Mesenchymal stem cell (in vitro differentiated cells and primary cell): ENCODE data around the gene AVEN.

ENCODE experiments used
- DNase-seq: peaks from one replicate; pipeline ENCODE4 v3.0.0-alpha.2; 2013
- H2AFZ ChIP-seq: one replicate; pipeline ENCODE4 v1.6.1; 2013; ENCODE audit warnings: low read depth, mild to moderate bottlenecking, control low read depth, inconsistent platforms, low read length, moderate library complexity
- H2AK5ac ChIP-seq: 2 replicates; pipeline ENCODE4 v1.6.1; 2013; ENCODE audit warnings: low read length, moderate library complexity, mild to moderate bottlenecking, inconsistent platforms; ENCODE audit not compliant: severe bottlenecking
- H2BK120ac ChIP-seq: one replicate; pipeline ENCODE4 v1.6.1; 2013; ENCODE audit warnings: low read depth, mild to moderate bottlenecking, inconsistent platforms, low read length, moderate library complexity
- H2BK12ac ChIP-seq, 2 experiments: one replicate each; pipeline ENCODE4 v1.6.1; 2013; ENCODE audit warnings: inconsistent platforms in 2 of 2, low read length in 2 of 2, mild to moderate bottlenecking in 2 of 2, moderate library complexity in 2 of 2, control low read depth in 1 of 2
- H2BK15ac ChIP-seq: one replicate; pipeline ENCODE4 v1.6.1; 2013; ENCODE audit warnings: mild to moderate bottlenecking, low read depth, inconsistent platforms; ENCODE audit not compliant: poor library complexity, severe bottlenecking
- H2BK5ac ChIP-seq: 2 replicates; pipeline ENCODE4 v1.6.1; 2013; ENCODE audit warnings: low read depth, mild to moderate bottlenecking, low read length, control low read depth, inconsistent platforms; ENCODE audit not compliant: poor library complexity, severe bottlenecking
- H3K14ac ChIP-seq, 2 experiments: one replicate each; pipeline ENCODE4 v1.6.1; 2013; ENCODE audit warnings: inconsistent platforms in 2 of 2, low read length in 2 of 2, control low read depth in 1 of 2, mild to moderate bottlenecking in 1 of 2, moderate library complexity in 1 of 2
- H3K18ac ChIP-seq, 2 experiments: one replicate each; pipeline ENCODE4 v1.6.1; 2013; ENCODE audit warnings: inconsistent platforms in 2 of 2, low read length in 2 of 2, control low read depth in 1 of 2, low read depth in 1 of 2, mild to moderate bottlenecking in 1 of 2
- H3K23ac ChIP-seq, 2 experiments: one replicate each; pipeline ENCODE4 v1.6.1; 2013; ENCODE audit warnings: inconsistent platforms in 2 of 2, low read length in 2 of 2, mild to moderate bottlenecking in 2 of 2, moderate library complexity in 2 of 2, control low read depth in 1 of 2
- H3K27ac ChIP-seq: 2 replicates; pipeline ENCODE4 v1.5.1; 2013; ENCODE audit warnings: mild to moderate bottlenecking, moderate library complexity, low read length, control low read depth, inconsistent platforms; ENCODE audit not compliant: poor library complexity, severe bottlenecking
- H3K27me3 ChIP-seq, 2 experiments: 2 replicates each; pipeline versions ENCODE4 v1.6.1 to v1.7.0; 2013; ENCODE audit warnings: low read length in 2 of 2, mild to moderate bottlenecking in 2 of 2, moderate library complexity in 2 of 2, control low read depth in 1 of 2, inconsistent platforms in 1 of 2; ENCODE audit not compliant: control insufficient read depth in 1 of 2, insufficient read depth in 1 of 2
- H3K36me3 ChIP-seq, 2 experiments: 2 replicates each; pipeline versions ENCODE4 v1.6.1 to v1.7.0; 2013; ENCODE audit warnings: low read length in 2 of 2, control low read depth in 1 of 2, inconsistent platforms in 1 of 2, low read depth in 1 of 2, mild to moderate bottlenecking in 1 of 2; ENCODE audit not compliant: insufficient read depth in 2 of 2, control insufficient read depth in 1 of 2
- H3K4ac ChIP-seq, 2 experiments: one replicate each; pipeline ENCODE4 v1.6.1; 2013; ENCODE audit warnings: inconsistent platforms in 2 of 2, low read length in 2 of 2, mild to moderate bottlenecking in 2 of 2, moderate library complexity in 2 of 2, control low read depth in 1 of 2, low read depth in 1 of 2
- H3K4me1 ChIP-seq: 2 replicates; pipeline ENCODE4 v1.6.1; 2013; ENCODE audit warnings: low read depth, low read length, control low read depth; ENCODE audit not compliant: control insufficient read depth, insufficient read depth
- H3K4me2 ChIP-seq: 2 replicates; pipeline ENCODE4 v1.6.1; 2013; ENCODE audit warnings: low read length, mild to moderate bottlenecking, inconsistent platforms; ENCODE audit not compliant: poor library complexity, severe bottlenecking
- H3K4me3 ChIP-seq, 2 experiments: 2 replicates each; pipeline versions ENCODE4 v1.5.1 to v1.7.0; 2013; ENCODE audit warnings: low read length in 2 of 2, mild to moderate bottlenecking in 2 of 2, control low read depth in 1 of 2, low read depth in 1 of 2; ENCODE audit not compliant: insufficient read depth in 1 of 2
- H3K79me1 ChIP-seq: replicated peaks from 2 replicates; pipeline ENCODE4 v1.6.1; 2013; ENCODE audit warnings: mild to moderate bottlenecking, control low read depth, low read length, inconsistent platforms; ENCODE audit not compliant: poor library complexity, severe bottlenecking
- H3K9ac ChIP-seq: 2 replicates; pipeline ENCODE4 v1.7.0; 2013; ENCODE audit warnings: mild to moderate bottlenecking, low read length, moderate library complexity
- H3K9me3 ChIP-seq: 2 replicates; pipeline ENCODE4 v1.7.0; 2013; ENCODE audit warnings: mild to moderate bottlenecking, low read length; ENCODE audit not compliant: control insufficient read depth
- H4K8ac ChIP-seq: one replicate; pipeline ENCODE4 v1.6.1; 2013; ENCODE audit warnings: inconsistent platforms, mild to moderate bottlenecking, low read length, moderate library complexity
- H4K91ac ChIP-seq: one replicate; pipeline ENCODE4 v1.6.1; 2013; ENCODE audit warnings: mild to moderate bottlenecking, low read length, inconsistent platforms
- WGBS: methylation state at CpG from one replicate; pipeline ENCODE4 v1.1.7; 2013; ENCODE audit warnings: mixed read lengths; 5-methylcytosine and 5-hydroxymethylcytosine counted together

The AVEN gene

DNA sequence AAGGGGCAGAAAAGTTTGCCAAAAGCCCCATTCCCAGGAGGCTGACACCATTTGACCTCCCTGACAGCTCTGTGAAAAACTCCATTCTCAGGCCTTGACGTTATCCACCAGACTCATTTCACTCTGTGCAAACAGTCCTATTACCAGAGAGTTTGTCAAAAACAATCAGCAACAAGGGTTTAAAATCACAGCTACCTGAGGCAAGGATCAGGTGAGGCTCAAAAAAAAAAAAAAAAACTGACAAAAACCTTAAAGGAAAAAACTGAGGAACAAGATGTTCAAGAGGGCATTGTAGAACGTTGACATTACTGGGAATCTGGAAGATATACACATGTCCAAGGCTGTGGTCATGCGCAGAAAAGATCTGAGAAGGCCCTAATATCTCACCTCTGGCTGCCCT, 11.4 kb downstream of the AVEN start:
- Histone ChIP-seq H3K27me3 (no peaks in the 10 kb centered on the region), H3K14ac (no peak overlapping the region), H2BK120ac (no peak overlapping the region), H4K91ac (no peak overlapping the region), H2BK12ac (no peak overlapping the region), H3K9me3 (no peaks in the 10 kb centered on the region), H3K4me3 (no peak overlapping the region), H3K4me1 (no peaks in the 10 kb centered on the region), H3K9ac (no peak overlapping the region), H3K36me3 (no peaks in the 10 kb centered on the region), H2BK5ac (no peak overlapping the region), H3K23ac (no peak overlapping the region), H2AFZ (no peak overlapping the region), H3K27ac (no peak overlapping the region), H2BK15ac (no peak overlapping the region), H2AK5ac (no peak overlapping the region), H3K18ac (no peak overlapping the region), H4K8ac (no peak overlapping the region), H3K4me2 (no peak overlapping the region), H3K4ac (no peak overlapping the region), H3K79me1 (peaks cover 26% of the 10 kb centered on the region)
- WGBS = 79% methylated on average over 2 of the region's 3 CpGs
- DNase-seq = no peak

DNA sequence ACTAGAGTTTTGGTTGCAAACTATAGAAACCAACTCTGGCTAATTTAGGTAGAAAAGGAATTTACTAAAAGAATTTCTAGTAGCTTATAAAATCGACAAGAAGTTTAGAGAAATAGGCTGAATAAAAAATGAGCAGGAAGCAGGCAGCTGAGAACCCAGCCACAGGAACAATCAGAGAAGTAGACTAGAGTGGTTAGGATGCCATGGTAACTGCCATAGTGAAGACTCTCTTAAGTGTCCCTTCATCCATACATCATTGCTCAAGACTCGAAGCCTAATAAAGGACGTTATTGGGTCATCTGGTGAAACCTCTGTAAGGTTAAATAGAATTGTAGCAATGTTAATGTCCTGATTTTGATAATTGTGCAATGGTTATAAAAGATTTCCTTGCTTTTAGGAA, 13.8 kb downstream of the AVEN start:
- H3K14ac ChIP-seq = no peak overlapping the region

DNA sequence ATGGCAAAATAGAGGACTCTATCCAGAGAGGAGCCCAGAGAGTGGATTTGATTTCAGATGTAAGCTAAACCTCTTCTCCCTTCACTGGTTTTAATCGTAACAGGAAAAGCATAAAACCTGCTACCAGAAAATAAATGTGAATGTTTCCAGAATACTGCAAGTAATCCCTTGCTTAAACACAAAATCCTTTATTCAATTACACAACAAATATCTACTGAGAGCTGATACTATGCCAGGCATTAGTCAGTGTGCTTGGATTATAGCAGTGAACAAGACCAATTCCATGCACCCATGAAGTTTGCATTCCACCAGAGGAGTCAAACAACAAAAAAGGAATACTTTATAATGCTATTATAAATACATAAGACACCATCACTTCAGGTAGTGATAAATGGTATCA, 15.1 kb downstream of the AVEN start:
- H2AK5ac ChIP-seq = no peak overlapping the region
- H3K23ac ChIP-seq = no peak overlapping the region
- H3K18ac ChIP-seq = no peak overlapping the region
- H3K36me3 ChIP-seq = no peaks in the 10 kb centered on the region
- H3K4me1 ChIP-seq = no peaks in the 10 kb centered on the region
- 100% methylated on average over 1 of the region's 1 CpG for whole genome bisulfite sequencing
- no peak overlapping the region for H3K27ac ChIP-seq
- H2AFZ ChIP-seq = no peak overlapping the region
- no peak overlapping the region for H4K8ac ChIP-seq
- H3K14ac ChIP-seq = no peak overlapping the region
- H2BK12ac ChIP-seq = no peak overlapping the region
- no peak for DNase-seq
- no peak overlapping the region for H3K4me3 ChIP-seq
- H3K4ac ChIP-seq = no peak overlapping the region
- no peak overlapping the region for H2BK120ac ChIP-seq
- H3K9ac ChIP-seq = no peak overlapping the region
- no peak overlapping the region for H3K4me2 ChIP-seq
- H3K27me3 ChIP-seq = no peaks in the 10 kb centered on the region
- H3K79me1 ChIP-seq = peaks cover 25% of the 10 kb centered on the region
- H2BK5ac ChIP-seq = no peak overlapping the region
- no peak overlapping the region for H4K91ac ChIP-seq
- H3K9me3 ChIP-seq = no peaks in the 10 kb centered on the region
- no peak overlapping the region for H2BK15ac ChIP-seq

More for the DNA sequence above, 13.8 kb downstream of the AVEN start:
- Histone ChIP-seq H3K79me1 (peaks cover 29% of the 10 kb centered on the region), H4K91ac (no peak overlapping the region), H2AK5ac (no peak overlapping the region), H3K4me3 (no peak overlapping the region), H3K27me3 (no peaks in the 10 kb centered on the region), H3K9ac (no peak overlapping the region), H2BK15ac (no peak overlapping the region), H2AFZ (no peak overlapping the region), H3K4me1 (no peaks in the 10 kb centered on the region), H3K18ac (no peak overlapping the region), H3K23ac (no peak overlapping the region), H3K4ac (no peak overlapping the region), H3K4me2 (no peak overlapping the region), H2BK12ac (no peak overlapping the region), H4K8ac (no peak overlapping the region), H3K27ac (no peak overlapping the region), H3K9me3 (no peaks in the 10 kb centered on the region), H3K36me3 (no peaks in the 10 kb centered on the region), H2BK5ac (no peak overlapping the region), H2BK120ac (no peak overlapping the region)
- no peak for DNase-seq
- 86% methylated on average over 3 of the region's 3 CpGs for WGBS

DNA sequence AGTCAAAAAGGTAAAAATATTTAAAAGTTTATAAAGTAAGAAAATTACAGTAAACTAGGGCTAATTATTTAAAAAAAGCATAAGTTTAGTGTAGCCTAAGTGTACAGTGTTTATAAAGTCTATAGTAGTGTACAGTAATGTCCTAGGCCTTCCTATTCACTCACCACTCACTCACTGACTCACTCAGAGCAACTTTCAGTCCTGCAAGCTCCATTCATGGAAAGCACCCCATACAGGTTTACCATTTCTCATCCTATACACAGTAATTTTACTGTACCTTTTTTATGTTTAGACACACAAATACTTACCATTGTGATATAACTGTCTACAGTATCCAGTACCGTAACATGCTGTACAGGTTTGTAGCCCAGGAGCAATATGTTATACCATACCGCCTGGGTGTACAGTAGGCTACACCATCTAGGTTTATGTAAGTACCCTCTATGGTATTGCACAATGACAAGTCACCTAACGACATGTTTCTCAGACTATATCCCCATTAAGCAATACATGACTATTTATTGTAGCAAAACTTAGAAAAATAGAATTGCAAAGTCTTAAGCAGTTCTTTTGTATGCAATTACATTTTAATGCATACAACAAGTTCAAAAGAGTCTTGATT, 19.5 kb downstream of the AVEN start:
- Histone ChIP-seq H3K9me3 (no peaks in the 10 kb centered on the region), H4K8ac (no peak overlapping the region), H3K27me3 (no peaks in the 10 kb centered on the region), H3K36me3 (peaks cover 0 to 8% of the 10 kb centered on the region in 2 experiments), H3K18ac (no peak overlapping the region), H2BK120ac (no peak overlapping the region), H3K4ac (no peak overlapping the region), H2BK5ac (no peak overlapping the region), H4K91ac (no peak overlapping the region), H3K4me3 (no peak overlapping the region), H3K27ac (no peak overlapping the region), H2AFZ (no peak overlapping the region), H3K79me1 (peaks cover 16% of the 10 kb centered on the region), H2BK15ac (no peak overlapping the region), H2BK12ac (no peak overlapping the region), H3K23ac (no peak overlapping the region), H2AK5ac (no peak overlapping the region), H3K4me2 (no peak overlapping the region), H3K14ac (no peak overlapping the region), H3K9ac (no peak overlapping the region), H3K4me1 (peaks cover 2% of the 10 kb centered on the region)
- DNase-seq = no peak
- 100% methylated on average over 3 of the region's 3 CpGs for WGBS
